ENCODE data around the gene PDK2.
A peak's percentile ranks its signal among the peaks of the same experiment; 100 is the strongest.

The PDK2 gene

GRCh38 chr17:50141026-50141744 lies 46.0 kb downstream of the PDK2 start:
- DNase-seq, result no peak
- TF ChIP-seq POLR2A (IDR thresholded peaks at IDR 0.05; ENCODE audit: low read length) (no peak), GATA1 (IDR thresholded peaks at IDR 0.05; ENCODE audit: low read depth, low read length) (no peak)

DNA sequence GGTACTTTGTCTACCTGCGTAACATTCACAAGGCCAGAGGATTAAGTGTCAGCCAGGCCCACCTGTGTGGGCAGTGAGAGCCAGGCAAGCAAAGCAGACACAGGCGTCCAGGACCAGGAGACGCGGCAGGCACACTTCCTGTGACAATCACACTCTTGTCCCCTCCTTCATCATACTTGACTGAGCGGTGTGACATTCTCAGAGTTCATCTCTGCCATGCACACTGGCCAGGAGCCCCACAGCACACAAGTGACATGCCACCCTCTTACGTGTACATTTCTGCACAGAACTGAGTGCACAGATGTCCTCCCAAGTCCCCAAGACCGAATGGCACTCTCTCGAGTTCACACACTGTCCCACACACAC lies 46.6 kb downstream of the PDK2 start:
- no peak for TF ChIP-seq GATA1 (IDR thresholded peaks at IDR 0.05; ENCODE audit: low read depth, low read length)
- no peak for TF ChIP-seq POLR2A (IDR thresholded peaks at IDR 0.05; ENCODE audit: low read length)
- no peak for DNase-seq

- TF ChIP-seq POLR2A (IDR thresholded peaks at IDR 0.05; ENCODE audit: low read length), result no peak
- no peak for TF ChIP-seq GATA1 (IDR thresholded peaks at IDR 0.05; ENCODE audit: low read depth, low read length)
- no peak for DNase-seq
Observed at GRCh38 chr17:50143461-50144176, 48.5 kb downstream of the PDK2 start.

- no peak for TF ChIP-seq POLR2A (IDR thresholded peaks at IDR 0.05; ENCODE audit: low read length)
- no peak for TF ChIP-seq GATA1 (IDR thresholded peaks at IDR 0.05; ENCODE audit: low read depth, low read length)
- no peak for DNase-seq
Observed at GRCh38 chr17:50144355-50144754, 49.2 kb downstream of the PDK2 start.

DNA sequence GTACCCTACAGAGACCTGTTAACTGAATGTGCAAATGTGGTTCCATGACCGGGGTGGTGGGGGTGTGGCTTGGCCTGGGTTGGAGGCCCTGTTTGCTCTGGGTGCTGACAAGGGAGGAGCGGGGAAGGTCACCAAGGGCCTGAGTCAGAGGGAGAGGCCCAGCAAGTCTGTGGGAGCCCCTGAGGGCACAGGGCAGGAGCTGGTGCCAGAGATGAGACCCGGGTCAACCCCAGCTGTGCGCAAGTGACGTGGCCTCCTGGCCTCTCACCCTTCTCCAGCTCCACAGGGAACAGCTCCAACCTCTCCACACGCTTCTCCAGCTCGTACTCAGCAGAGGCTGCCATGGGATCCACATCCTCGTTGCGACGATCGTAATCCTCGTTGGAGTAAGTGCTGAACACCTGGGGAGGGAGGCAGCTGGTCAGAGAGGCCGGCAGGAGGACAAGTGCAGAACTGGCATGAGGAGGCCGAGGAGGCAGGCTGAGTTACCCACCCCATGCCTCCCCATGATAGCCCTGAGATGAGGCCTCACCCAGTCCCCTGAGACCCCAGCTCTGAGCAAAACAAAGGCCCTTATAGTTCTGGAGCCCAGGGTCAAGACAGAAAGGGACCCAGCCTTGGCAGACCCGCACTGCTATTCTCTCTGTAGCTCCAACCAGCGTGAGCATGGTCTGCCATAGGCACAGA lies 49.8 kb downstream of the PDK2 start:
- peak; percentile 30 to 50 for DNase-seq
- TF ChIP-seq POLR2A (IDR thresholded peaks at IDR 0.05; ENCODE audit: low read length) (no peak), GATA1 (IDR thresholded peaks at IDR 0.05; ENCODE audit: low read depth, low read length) (no peak)

DNA sequence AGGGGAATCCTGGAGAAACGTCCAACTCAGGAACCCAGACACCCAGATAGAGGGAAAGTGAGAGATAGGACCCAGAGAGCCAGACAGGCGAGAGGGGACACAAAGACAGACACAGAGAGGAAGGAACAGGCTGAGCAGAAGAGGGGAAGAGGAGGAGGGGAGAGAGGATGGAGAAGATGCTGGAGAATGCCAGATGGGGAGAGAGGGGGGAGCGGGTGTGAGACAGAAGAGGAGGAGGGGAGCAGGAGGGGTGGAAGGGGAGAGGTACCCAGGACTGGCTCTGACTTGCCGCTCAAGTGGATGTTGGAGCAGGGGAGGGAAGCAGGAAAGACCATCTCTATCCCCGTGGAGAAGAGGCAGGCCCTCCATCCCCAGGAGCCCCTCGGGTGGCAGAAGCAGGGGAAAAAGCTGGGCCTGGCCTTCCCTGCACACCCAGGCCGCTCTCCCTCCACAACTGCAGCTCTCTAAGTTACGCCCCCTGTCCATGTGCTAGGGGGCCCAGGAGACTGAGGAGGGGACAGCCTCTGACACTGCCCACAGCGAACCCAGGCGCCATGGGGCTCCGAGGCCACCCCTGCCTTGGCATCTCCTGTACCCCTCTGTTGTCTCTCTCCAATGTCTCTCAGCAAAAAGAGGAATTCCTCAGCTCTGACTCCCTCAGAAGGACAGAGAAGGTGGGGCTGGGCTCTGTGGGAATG lies 50.5 kb downstream of the PDK2 start:
- no peak for DNase-seq
- no peak for TF ChIP-seq GATA1 (IDR thresholded peaks at IDR 0.05; ENCODE audit: low read depth, low read length)
- TF ChIP-seq POLR2A (IDR thresholded peaks at IDR 0.05; ENCODE audit: low read length), result no peak

DNA sequence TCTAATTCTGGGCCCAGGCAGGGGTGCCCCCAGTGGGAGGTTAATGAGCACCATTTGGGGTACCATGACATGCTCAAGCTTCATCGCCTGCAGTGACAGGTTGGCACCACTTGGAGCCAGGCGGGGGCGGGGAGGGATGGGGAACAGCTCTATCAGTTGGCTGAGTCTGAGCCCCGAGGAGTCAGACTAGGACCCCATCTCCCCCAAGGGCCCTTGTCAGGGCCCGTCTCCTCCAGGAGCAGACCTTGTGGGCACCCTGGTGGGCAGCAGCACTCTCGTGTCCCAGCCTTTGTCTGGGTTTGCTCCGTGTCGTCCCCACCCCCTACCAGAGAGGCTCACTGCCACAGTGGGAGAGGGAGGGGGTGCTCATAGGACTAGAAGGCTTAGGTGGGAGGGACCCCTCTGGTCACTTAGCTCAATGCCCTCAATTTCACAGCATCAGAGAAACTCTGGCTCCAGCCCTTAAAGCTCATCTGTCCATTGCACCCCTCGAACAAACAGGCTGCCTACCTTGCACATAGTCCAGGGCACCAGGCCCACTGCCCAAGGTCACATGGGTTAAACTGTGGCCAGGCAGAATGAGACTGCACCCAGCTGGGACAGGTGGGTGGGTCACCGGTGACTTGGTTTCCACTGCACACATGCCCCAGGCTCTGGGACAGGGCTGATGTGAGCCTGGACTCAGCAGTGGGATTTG lies 51.2 kb downstream of the PDK2 start:
- TF ChIP-seq GATA1 (IDR thresholded peaks at IDR 0.05; ENCODE audit: low read depth, low read length) (no peak), POLR2A (IDR thresholded peaks at IDR 0.05; ENCODE audit: low read length) (no peak)
- no peak for DNase-seq

DNA sequence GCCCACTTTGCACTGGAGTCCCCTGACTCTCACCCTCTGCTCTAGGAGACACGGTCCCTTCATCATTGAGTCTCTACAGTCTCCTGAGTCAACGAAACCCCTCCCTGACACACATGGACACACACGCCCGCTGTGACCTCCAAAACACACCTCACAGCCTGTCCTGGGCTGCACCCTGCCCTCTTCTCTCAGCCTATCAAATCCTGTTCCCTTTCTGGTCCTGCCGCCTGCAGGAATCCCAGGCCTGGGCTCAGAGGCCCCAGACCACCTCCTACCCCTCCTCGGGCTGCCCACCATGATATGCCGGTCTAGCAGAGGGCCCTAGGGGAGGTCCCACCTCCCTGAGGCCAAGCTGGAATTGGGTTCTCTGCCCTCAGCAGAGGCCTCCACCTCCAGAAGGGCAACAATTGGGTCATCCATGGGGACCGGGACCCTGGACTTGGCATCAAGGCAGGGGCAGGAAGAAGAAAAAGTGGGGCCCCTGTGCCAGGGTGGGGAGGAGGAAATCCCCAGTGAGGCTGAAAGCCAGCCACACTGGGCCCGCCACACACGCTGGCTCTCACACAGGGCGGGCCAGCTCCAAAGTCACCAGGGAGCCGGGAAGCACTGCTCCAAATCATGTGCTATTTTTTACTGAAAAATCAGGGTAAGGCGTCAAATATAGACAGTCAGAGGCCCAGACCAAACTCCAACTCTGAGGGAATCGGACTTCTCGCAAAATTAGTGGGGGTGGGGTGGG lies 51.9 kb downstream of the PDK2 start:
- no peak for DNase-seq
- TF ChIP-seq GATA1 (IDR thresholded peaks at IDR 0.05; ENCODE audit: low read depth, low read length) (no peak), POLR2A (IDR thresholded peaks at IDR 0.05; ENCODE audit: low read length) (no peak)

GRCh38 chr17:50147841-50148225 lies 52.7 kb downstream of the PDK2 start:
- no peak for TF ChIP-seq POLR2A (IDR thresholded peaks at IDR 0.05; ENCODE audit: low read length)
- TF ChIP-seq GATA1 (IDR thresholded peaks at IDR 0.05; ENCODE audit: low read depth, low read length), result no peak
- peak in 1 of 2 experiments; percentile 25 for DNase-seq

- TF ChIP-seq POLR2A (IDR thresholded peaks at IDR 0.05; ENCODE audit: low read length), result no peak
- no peak for TF ChIP-seq GATA1 (IDR thresholded peaks at IDR 0.05; ENCODE audit: low read depth, low read length)
- peak; percentile 33 to 52 for DNase-seq
Observed at GRCh38 chr17:50148226-50149090, 53.3 kb downstream of the PDK2 start.

DNA sequence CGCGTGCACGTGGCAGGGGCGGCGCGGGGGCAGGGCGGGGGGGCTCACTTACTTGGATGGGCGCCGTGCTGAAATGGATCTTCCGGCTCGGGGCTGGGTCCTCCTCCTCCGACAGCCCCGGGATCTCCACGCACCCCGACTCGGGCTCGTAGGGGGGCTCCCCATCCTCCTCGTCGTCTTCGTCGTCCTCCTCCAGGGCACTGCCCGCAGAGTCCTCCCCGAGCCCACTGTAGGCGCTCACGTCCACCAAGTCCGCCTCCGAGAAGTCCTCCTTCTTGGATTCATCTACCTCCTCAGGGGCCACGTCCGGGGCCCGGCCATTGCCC lies 53.9 kb downstream of the PDK2 start:
- TF ChIP-seq GATA1 (IDR thresholded peaks at IDR 0.05; ENCODE audit: low read depth, low read length) (no peak), POLR2A (IDR thresholded peaks at IDR 0.05; ENCODE audit: low read length) (no peak)
- no peak for DNase-seq

Measured in erythroblast (primary cell).